DMS 273 (cell line): ENCODE results near the gene CACNA1A.
"Not testable (repeated sequence)": the region's sequence is repeated elsewhere in the genome, so short reads cannot be mapped to it uniquely, and the experiment has no call there.

Experiments used
- DNase-seq: peaks from one replicate; lab custom pipeline; 2025; ENCODE audit not compliant: unreplicated experiment; lab: John Stamatoyannopoulos, UW

Gene CACNA1A

GRCh38 chr19:13169769-13170168 lies 336.5 kb downstream of the CACNA1A start:
- no peak for DNase-seq

- not testable (repeated sequence) for DNase-seq
These were observed 340.1 kb downstream of the CACNA1A start for GRCh38 chr19:13166151-13166550.

- DNase-seq: no peak
These were observed 340.9 kb downstream of the CACNA1A start for GRCh38 chr19:13165162-13165997.

- peak; percentile 73 for DNase-seq
These were observed 341.7 kb downstream of the CACNA1A start for GRCh38 chr19:13164343-13165161.

- DNase-seq: peak; percentile 79
These were observed 342.5 kb downstream of the CACNA1A start for GRCh38 chr19:13163609-13164342.

GRCh38 chr19:13162724-13163608 lies 343.3 kb downstream of the CACNA1A start:
- peak; percentile 98 for DNase-seq

GRCh38 chr19:13160557-13160956 lies 345.7 kb downstream of the CACNA1A start:
- no peak for DNase-seq

- DNase-seq: no peak
These were observed 346.6 kb downstream of the CACNA1A start for GRCh38 chr19:13159713-13160112.
